SK-N-SH treated with all-trans-retinoic acid at 6 μM for 48 hours (cell line): ENCODE results near the gene NRG4.
"Not testable (repeated sequence)": the region's sequence is repeated elsewhere in the genome, so short reads cannot be mapped to it uniquely, and the experiment has no call there.

ENCODE experiments used
- ATAC-seq: fragments of 200-7000 bp; cut with Tn5 transposase; 3 replicates; pipeline ENCODE4 v1.9.1; 2020; ENCODE audit warnings: mild to moderate bottlenecking, moderate library complexity
- ARNTL ChIP-seq: fragments of 450-650 bp; formaldehyde crosslinking; IDR thresholded peaks from 2 replicates; pipeline ENCODE4 v1.5.0; 2020; ENCODE audit warnings: low read depth, mild to moderate bottlenecking, moderate library complexity, borderline replicate concordance
- BACH2 ChIP-seq: fragments of 250-450 bp; sonication (Bioruptor Pico); IDR thresholded peaks from 2 replicates; pipeline ENCODE4 v1.9.0; 2021; ENCODE audit warnings: mild to moderate bottlenecking, borderline replicate concordance
- CREB5 ChIP-seq: fragments of 250-450 bp; sonication (Bioruptor Pico); IDR thresholded peaks from 2 replicates; pipeline ENCODE4 v1.5.1; 2020; ENCODE audit warnings: low read depth, mild to moderate bottlenecking, moderate library complexity
- CSDC2 ChIP-seq: fragments of 250-450 bp; sonication (Bioruptor Pico); IDR thresholded peaks from 2 replicates; pipeline ENCODE4 v1.5.0; 2020; ENCODE audit warnings: mild to moderate bottlenecking, moderate library complexity
- CSRNP3 ChIP-seq: fragments of 250-450 bp; sonication (Bioruptor Pico); IDR thresholded peaks from 2 replicates; pipeline ENCODE4 v1.5.1; 2021; ENCODE audit warnings: mild to moderate bottlenecking, moderate library complexity
- GLIS3 ChIP-seq: fragments of 250-450 bp; sonication (Bioruptor Pico); IDR thresholded peaks from 2 replicates; pipeline ENCODE4 v1.5.0; 2020; ENCODE audit warnings: mild to moderate bottlenecking, moderate library complexity
- ISL1 ChIP-seq: fragments of 250-450 bp; sonication (Bioruptor Pico); IDR thresholded peaks from 2 replicates; pipeline ENCODE4 v2.1.2; 2022; ENCODE audit warnings: mild to moderate bottlenecking, moderate library complexity
- OSR1 ChIP-seq: fragments of 250-450 bp; sonication (Bioruptor Pico); IDR thresholded peaks from 2 replicates; pipeline ENCODE4 v1.8.0; 2022; ENCODE audit warnings: moderate library complexity, mild to moderate bottlenecking, inconsistent platforms
- PATZ1 ChIP-seq: fragments of 250-450 bp; sonication (Bioruptor Pico); IDR thresholded peaks from 2 replicates; pipeline ENCODE4 v1.8.0; 2020; ENCODE audit warnings: mild to moderate bottlenecking, moderate library complexity, borderline replicate concordance
- POU6F1 ChIP-seq: fragments of 250-450 bp; sonication (Bioruptor Pico); IDR thresholded peaks from 2 replicates; pipeline ENCODE4 v1.8.0; 2021; ENCODE audit warnings: low read depth, mild to moderate bottlenecking, moderate library complexity, borderline replicate concordance
- PPARA ChIP-seq: fragments of 250-450 bp; sonication (Bioruptor Pico); IDR thresholded peaks from 2 replicates; pipeline ENCODE4 v1.5.0; 2020; ENCODE audit warnings: mild to moderate bottlenecking, borderline replicate concordance
- RARB ChIP-seq: fragments of 250-450 bp; sonication (Bioruptor Pico); IDR thresholded peaks from 2 replicates; pipeline ENCODE4 v1.8.0; 2021; ENCODE audit warnings: mild to moderate bottlenecking, moderate library complexity
- SNAI2 ChIP-seq: fragments of 250-450 bp; sonication (Bioruptor Pico); IDR thresholded peaks from 2 replicates; pipeline ENCODE4 v1.5.0; 2020; ENCODE audit warnings: mild to moderate bottlenecking, moderate library complexity
- TCF4 ChIP-seq: fragments of 250-450 bp; sonication (Bioruptor Pico); IDR thresholded peaks from 2 replicates; pipeline ENCODE4 v1.8.0; 2021; ENCODE audit warnings: mild to moderate bottlenecking, moderate library complexity, borderline replicate concordance
- TOX ChIP-seq: fragments of 250-450 bp; sonication (Bioruptor Pico); IDR thresholded peaks from 2 replicates; pipeline ENCODE4 v1.8.0; 2021; ENCODE audit warnings: mild to moderate bottlenecking, moderate library complexity, borderline replicate concordance
- TSHZ2 ChIP-seq: fragments of 250-450 bp; sonication (Bioruptor Pico); IDR thresholded peaks from 2 replicates; pipeline ENCODE4 v1.5.0; 2020; ENCODE audit warnings: mild to moderate bottlenecking, moderate library complexity
- ZC3H10 ChIP-seq: fragments of 250-450 bp; sonication (Bioruptor Pico); IDR thresholded peaks from 2 replicates; pipeline ENCODE4 v1.5.1; 2021; ENCODE audit warnings: mild to moderate bottlenecking, moderate library complexity
- ZFP3 ChIP-seq: fragments of 250-450 bp; sonication (Bioruptor Pico); IDR thresholded peaks from 2 replicates; pipeline ENCODE4 v1.5.0; 2020; ENCODE audit warnings: mild to moderate bottlenecking, moderate library complexity
- ZFP30 ChIP-seq: fragments of 450-650 bp; formaldehyde crosslinking; IDR thresholded peaks from 2 replicates; pipeline ENCODE4 v1.5.0; 2022; ENCODE audit warnings: mild to moderate bottlenecking, moderate library complexity
- ZNF565 ChIP-seq: fragments of 450-650 bp; formaldehyde crosslinking; conservative IDR thresholded peaks from 2 replicates; pipeline ENCODE4 v1.5.0; 2020; ENCODE audit warnings: low read depth, mild to moderate bottlenecking, moderate library complexity
- ZNF70 ChIP-seq: fragments of 450-650 bp; formaldehyde crosslinking; IDR thresholded peaks from 2 replicates; pipeline ENCODE4 v1.5.0; 2020; ENCODE audit warnings: mild to moderate bottlenecking, moderate library complexity
- ZNF8 ChIP-seq: fragments of 450-650 bp; formaldehyde crosslinking; IDR thresholded peaks from 2 replicates; pipeline ENCODE4 v1.5.0; 2020; ENCODE audit warnings: mild to moderate bottlenecking, moderate library complexity

The NRG4 gene

GRCh38 chr15:75916978-75917377, 95.2 kb downstream of the NRG4 start:
- ATAC-seq: no peak
- TF ChIP-seq PPARA (CRISPR knock-in tag) (no peak), TCF4 (no peak), ZC3H10 (CRISPR knock-in tag) (no peak), OSR1 (CRISPR knock-in tag) (no peak), ISL1 (CRISPR knock-in tag) (no peak), ZFP30 (CRISPR knock-in tag) (no peak), CSDC2 (CRISPR knock-in tag) (no peak), BACH2 (no peak), ZNF8 (CRISPR knock-in tag) (no peak), GLIS3 (no peak), ZNF565 (CRISPR knock-in tag) (no peak), ZFP3 (CRISPR knock-in tag) (no peak), PATZ1 (CRISPR knock-in tag) (no peak), CREB5 (CRISPR knock-in tag) (no peak), TOX (CRISPR knock-in tag) (no peak), SNAI2 (CRISPR knock-in tag) (no peak), TSHZ2 (no peak)

- not testable (repeated sequence) for ATAC-seq
Measured at GRCh38 chr15:75910355-75910754, 101.9 kb downstream of the NRG4 start.

GRCh38 chr15:75905231-75905630, 107.0 kb downstream of the NRG4 start:
- no peak for ATAC-seq
- no peak for TF ChIP-seq ZNF565 (CRISPR knock-in tag)
- no peak for TF ChIP-seq OSR1 (CRISPR knock-in tag)
- no peak for TF ChIP-seq ZFP30 (CRISPR knock-in tag)
- no peak for TF ChIP-seq TCF4
- no peak for TF ChIP-seq BACH2
- no peak for TF ChIP-seq POU6F1
- no peak for TF ChIP-seq SNAI2 (CRISPR knock-in tag)
- TF ChIP-seq TSHZ2: no peak
- TF ChIP-seq ZC3H10 (CRISPR knock-in tag): no peak
- TF ChIP-seq ISL1 (CRISPR knock-in tag): no peak
- TF ChIP-seq RARB: no peak
- no peak for TF ChIP-seq CSDC2 (CRISPR knock-in tag)
- no peak for TF ChIP-seq ZNF70 (CRISPR knock-in tag)
- TF ChIP-seq ARNTL: no peak
- no peak for TF ChIP-seq PPARA (CRISPR knock-in tag)
- TF ChIP-seq GLIS3: no peak
- TF ChIP-seq CREB5 (CRISPR knock-in tag): no peak
- no peak for TF ChIP-seq ZFP3 (CRISPR knock-in tag)
- TF ChIP-seq CSRNP3 (CRISPR knock-in tag): no peak
- TF ChIP-seq PATZ1 (CRISPR knock-in tag): no peak
